MM.1S (cell line): ENCODE measurements around the gene SUPT3H.

Experiments used
- DNase-seq: peaks from one replicate; pipeline ENCODE4 v3.0.0-alpha.2; 2015
- H2AFZ ChIP-seq: fragments of 300-600 bp; sonication (generic); 2 replicates; pipeline ENCODE4 v1.6.0; 2016; ENCODE audit warnings: antibody characterized with exemption, low read length
- H3F3A ChIP-seq: fragments of 300-600 bp; sonication (generic); 2 replicates; pipeline ENCODE4 v1.6.1; 2016; ENCODE audit warnings: mild to moderate bottlenecking, antibody characterized with exemption, low read length, moderate library complexity, mixed read lengths; ENCODE audit not compliant: insufficient read depth
- H3K27ac ChIP-seq: fragments of 300-600 bp; sonication (generic); 2 replicates; pipeline ENCODE4 v1.5.1; 2016; ENCODE audit warnings: mild to moderate bottlenecking, low read length
- H3K27me3 ChIP-seq: fragments of 300-600 bp; sonication (generic); replicated peaks from 2 replicates; pipeline ENCODE4 v1.6.0; 2016; ENCODE audit warnings: low read length; ENCODE audit not compliant: insufficient read depth
- H3K36me3 ChIP-seq: fragments of 300-600 bp; sonication (generic); replicated peaks from 2 replicates; pipeline ENCODE4 v1.6.1; 2016; ENCODE audit warnings: mild to moderate bottlenecking, low read length, mixed read lengths; ENCODE audit not compliant: insufficient read depth
- H3K4me1 ChIP-seq: fragments of 300-600 bp; sonication (generic); 2 replicates; pipeline ENCODE4 v1.6.1; 2016; ENCODE audit warnings: low read length, mixed read lengths
- H3K4me2 ChIP-seq: fragments of 300-600 bp; sonication (generic); 2 replicates; pipeline ENCODE4 v1.6.0; 2016; ENCODE audit warnings: low read depth, low read length
- H3K4me3 ChIP-seq: fragments of 300-600 bp; sonication (generic); 2 replicates; pipeline ENCODE4 v1.5.1; 2016; ENCODE audit warnings: low read length, mixed read lengths
- H3K79me2 ChIP-seq: fragments of 300-600 bp; sonication (generic); 2 replicates; pipeline ENCODE4 v1.6.1; 2016; ENCODE audit warnings: mixed run types, low read length, mixed read lengths
- H3K9ac ChIP-seq: fragments of 300-600 bp; sonication (generic); 2 replicates; pipeline ENCODE4 v1.6.1; 2016; ENCODE audit warnings: low read length, mixed read lengths
- H3K9me2 ChIP-seq: fragments of 300-600 bp; sonication (generic); replicated peaks from 2 replicates; pipeline ENCODE4 v1.6.1; 2016; ENCODE audit warnings: mild to moderate bottlenecking, low read length, mixed read lengths; ENCODE audit not compliant: insufficient read depth
- H3K9me3 ChIP-seq: fragments of 300-600 bp; sonication (generic); replicated peaks from 2 replicates; pipeline ENCODE4 v1.6.1; 2016; ENCODE audit warnings: mild to moderate bottlenecking, low read length, mixed read lengths; ENCODE audit not compliant: insufficient read depth
- H4K20me1 ChIP-seq: fragments of 300-600 bp; sonication (generic); 2 replicates; pipeline ENCODE4 v1.6.1; 2016; ENCODE audit warnings: mild to moderate bottlenecking, low read length, moderate library complexity, mixed read lengths; ENCODE audit not compliant: insufficient read depth
- EZH2 ChIP-seq: fragments of 300-600 bp; sonication (generic); optimal IDR thresholded peaks from 2 replicates; pipeline ENCODE3; 2017; ENCODE audit warnings: low read depth, mild to moderate bottlenecking, antibody characterized with exemption, low read length, mixed read lengths
- EZH2phosphoT487 ChIP-seq: fragments of 300-600 bp; sonication (generic); IDR thresholded peaks from 2 replicates; pipeline ENCODE4 v1.6.1; 2018; ENCODE audit warnings: antibody characterized with exemption, low read length
- TF ChIP-seq, protein P1 (sequence below): fragments of 300-600 bp; sonication (generic); IDR thresholded peaks from 2 replicates; pipeline ENCODE4 v1.5.1; 2016; ENCODE audit warnings: antibody characterized with exemption, low read length, mixed read lengths

SUPT3H gene

GRCh38 chr6:45136495-45136894 is 241.2 kb downstream of the SUPT3H start:
- no peak for TF ChIP-seq EZH2phosphoT487
- TF ChIP-seq, protein P1, sequence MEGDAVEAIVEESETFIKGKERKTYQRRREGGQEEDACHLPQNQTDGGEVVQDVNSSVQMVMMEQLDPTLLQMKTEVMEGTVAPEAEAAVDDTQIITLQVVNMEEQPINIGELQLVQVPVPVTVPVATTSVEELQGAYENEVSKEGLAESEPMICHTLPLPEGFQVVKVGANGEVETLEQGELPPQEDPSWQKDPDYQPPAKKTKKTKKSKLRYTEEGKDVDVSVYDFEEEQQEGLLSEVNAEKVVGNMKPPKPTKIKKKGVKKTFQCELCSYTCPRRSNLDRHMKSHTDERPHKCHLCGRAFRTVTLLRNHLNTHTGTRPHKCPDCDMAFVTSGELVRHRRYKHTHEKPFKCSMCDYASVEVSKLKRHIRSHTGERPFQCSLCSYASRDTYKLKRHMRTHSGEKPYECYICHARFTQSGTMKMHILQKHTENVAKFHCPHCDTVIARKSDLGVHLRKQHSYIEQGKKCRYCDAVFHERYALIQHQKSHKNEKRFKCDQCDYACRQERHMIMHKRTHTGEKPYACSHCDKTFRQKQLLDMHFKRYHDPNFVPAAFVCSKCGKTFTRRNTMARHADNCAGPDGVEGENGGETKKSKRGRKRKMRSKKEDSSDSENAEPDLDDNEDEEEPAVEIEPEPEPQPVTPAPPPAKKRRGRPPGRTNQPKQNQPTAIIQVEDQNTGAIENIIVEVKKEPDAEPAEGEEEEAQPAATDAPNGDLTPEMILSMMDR: no peak
- no peak overlapping the region for H3K27ac ChIP-seq
- H3K36me3 ChIP-seq: no peaks in the 10 kb centered on the region

DNA sequence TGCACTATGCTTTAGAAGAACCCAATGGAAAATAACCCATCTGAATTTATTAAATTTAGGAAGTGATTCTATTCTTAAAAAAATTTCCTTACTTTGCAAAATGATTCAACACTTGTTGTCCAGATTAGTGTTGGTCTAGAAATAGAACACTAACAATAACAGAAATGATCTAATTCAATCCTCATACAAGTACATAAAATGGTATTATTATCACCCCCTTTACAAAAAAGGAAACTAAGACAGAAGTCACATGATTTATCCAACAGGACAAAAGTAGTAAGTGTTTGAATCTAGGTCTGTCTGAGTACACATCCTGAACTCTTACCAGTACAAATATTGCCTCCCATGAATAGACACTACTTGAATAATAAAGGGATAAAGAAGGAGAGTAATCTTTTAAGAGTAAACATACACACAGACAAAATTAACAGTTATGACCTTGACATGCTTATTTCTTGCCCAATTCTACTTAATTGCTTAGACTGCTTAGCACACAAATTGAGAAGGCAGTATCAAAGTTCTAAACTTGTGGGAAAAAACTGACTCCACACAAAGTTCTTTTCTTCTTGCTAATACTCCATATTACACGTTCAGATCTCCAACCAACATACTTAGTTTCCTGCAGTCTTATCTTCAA is 245.0 kb downstream of the SUPT3H start:
- Histone ChIP-seq H3K4me2 (no peak overlapping the region), H2AFZ (no peak overlapping the region), H3K9ac (no peak overlapping the region), H3K79me2 (no peaks in the 10 kb centered on the region), H3K4me3 (no peak overlapping the region), H3F3A (no peaks in the 10 kb centered on the region), H3K4me1 (no peaks in the 10 kb centered on the region), H3K27ac (no peak overlapping the region), H3K36me3 (no peaks in the 10 kb centered on the region), H3K27me3 (no peaks in the 10 kb centered on the region), H4K20me1 (no peaks in the 10 kb centered on the region), H3K9me3 (no peaks in the 10 kb centered on the region), H3K9me2 (no peaks in the 10 kb centered on the region)
- no peak for DNase-seq
- TF ChIP-seq EZH2 (no peak), EZH2phosphoT487 (no peak)
- TF ChIP-seq, protein P1: no peak

More at GRCh38 chr6:45136495-45136894, 241.2 kb downstream of the SUPT3H start:
- Histone ChIP-seq H3K9ac (no peak overlapping the region), H4K20me1 (no peaks in the 10 kb centered on the region), H3K4me3 (no peak overlapping the region), H3K4me1 (no peaks in the 10 kb centered on the region), H3K4me2 (no peak overlapping the region), H3F3A (no peaks in the 10 kb centered on the region), H3K79me2 (no peaks in the 10 kb centered on the region), H3K9me2 (no peaks in the 10 kb centered on the region), H3K9me3 (no peaks in the 10 kb centered on the region), H2AFZ (no peak overlapping the region), H3K27me3 (no peaks in the 10 kb centered on the region)
- DNase-seq: no peak

- H3K9me3 ChIP-seq: no peaks in the 10 kb centered on the region
- no peak overlapping the region for H3K4me3 ChIP-seq
- no peak overlapping the region for H3K4me2 ChIP-seq
- TF ChIP-seq, protein P1: no peak
- TF ChIP-seq EZH2: no peak
- TF ChIP-seq EZH2phosphoT487: no peak
- H3K36me3 ChIP-seq: no peaks in the 10 kb centered on the region
- H4K20me1 ChIP-seq: no peaks in the 10 kb centered on the region
- H2AFZ ChIP-seq: no peak overlapping the region
- H3K27me3 ChIP-seq: no peaks in the 10 kb centered on the region
- no peaks in the 10 kb centered on the region for H3K4me1 ChIP-seq
- no peaks in the 10 kb centered on the region for H3F3A ChIP-seq
- no peaks in the 10 kb centered on the region for H3K79me2 ChIP-seq
- no peak for DNase-seq
- no peaks in the 10 kb centered on the region for H3K9me2 ChIP-seq
- H3K9ac ChIP-seq: no peak overlapping the region
- H3K27ac ChIP-seq: no peak overlapping the region
Observed at GRCh38 chr6:45132059-45132458, 245.7 kb downstream of the SUPT3H start.
